HG02840 (cell line): Measurements from ENCODE around the gene TGFBI.

Experiments
- ATAC-seq: cut with Tn5 transposase; IDR thresholded peaks from one replicate; pipeline ENCODE4 v1.9.1; 2021; ENCODE audit warnings: mild to moderate bottlenecking, moderate library complexity, moderate number of reproducible peaks; ENCODE audit not compliant: unreplicated experiment, low FRiP score

Gene TGFBI

DNA sequence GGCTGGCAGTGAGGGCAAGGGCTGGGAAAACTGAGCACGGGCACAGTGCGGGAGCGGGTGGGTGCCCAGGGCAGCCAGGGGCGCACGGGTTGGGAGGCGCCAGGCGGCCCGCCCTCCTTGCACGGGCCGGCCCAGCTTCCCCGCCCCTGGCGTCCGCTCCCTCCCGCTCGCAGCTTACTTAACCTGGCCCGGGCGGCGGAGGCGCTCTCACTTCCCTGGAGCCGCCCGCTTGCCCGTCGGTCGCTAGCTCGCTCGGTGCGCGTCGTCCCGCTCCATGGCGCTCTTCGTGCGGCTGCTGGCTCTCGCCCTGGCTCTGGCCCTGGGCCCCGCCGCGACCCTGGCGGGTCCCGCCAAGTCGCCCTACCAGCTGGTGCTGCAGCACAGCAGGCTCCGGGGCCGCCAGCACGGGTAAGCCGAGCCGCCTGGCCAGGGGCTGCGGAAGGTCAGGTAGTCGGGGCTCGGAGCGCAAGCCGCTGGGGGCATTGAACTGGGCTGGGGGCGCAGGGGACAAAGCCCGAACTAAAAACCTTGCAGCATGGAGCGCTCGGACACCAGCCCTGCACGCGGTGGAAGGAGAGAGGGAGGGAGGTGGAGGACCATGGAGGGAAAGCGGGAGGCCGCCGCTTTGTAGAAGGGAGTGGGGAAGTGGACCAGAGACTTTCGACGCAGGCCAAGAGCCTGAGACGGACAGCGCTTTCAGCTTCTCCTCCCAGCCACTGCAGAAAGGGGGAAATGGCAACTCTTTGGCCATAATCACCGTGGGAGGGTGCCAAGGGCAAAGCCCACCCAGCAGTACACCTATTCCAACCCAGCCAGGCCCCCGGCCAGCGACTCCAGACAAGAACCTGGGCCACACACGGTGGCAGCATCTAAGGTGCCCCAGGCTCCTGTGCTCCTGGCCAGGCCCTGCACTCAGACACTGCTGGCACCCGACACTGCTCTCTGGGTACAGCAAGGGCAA, at the start of gene TGFBI:
Gene TGFBI (plus strand): TSS at position 207 of the 961 bp plus-strand sequence. CDS start 68 bp downstream, at position 275.
- ATAC-seq: no peak

DNA sequence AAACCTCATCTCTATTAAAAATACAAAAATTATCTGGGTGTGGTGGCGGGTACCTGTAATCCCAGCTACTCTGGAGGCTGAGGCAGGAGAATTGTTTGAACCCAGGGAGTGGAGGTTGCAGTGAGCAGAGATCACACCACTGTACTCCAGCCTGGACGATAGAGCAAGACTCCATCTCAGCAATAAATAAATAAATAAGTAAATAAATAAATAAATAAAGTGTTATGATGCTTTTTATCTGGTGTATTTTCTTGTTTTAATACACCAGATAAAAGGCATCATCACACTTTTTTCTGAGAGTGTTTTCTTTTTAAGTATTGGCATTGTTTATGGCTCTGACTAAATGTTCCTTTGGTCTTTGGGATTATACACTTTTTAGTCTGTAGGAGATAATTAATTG, 49.8 kb upstream of the TGFBI start:
- no peak for ATAC-seq

DNA sequence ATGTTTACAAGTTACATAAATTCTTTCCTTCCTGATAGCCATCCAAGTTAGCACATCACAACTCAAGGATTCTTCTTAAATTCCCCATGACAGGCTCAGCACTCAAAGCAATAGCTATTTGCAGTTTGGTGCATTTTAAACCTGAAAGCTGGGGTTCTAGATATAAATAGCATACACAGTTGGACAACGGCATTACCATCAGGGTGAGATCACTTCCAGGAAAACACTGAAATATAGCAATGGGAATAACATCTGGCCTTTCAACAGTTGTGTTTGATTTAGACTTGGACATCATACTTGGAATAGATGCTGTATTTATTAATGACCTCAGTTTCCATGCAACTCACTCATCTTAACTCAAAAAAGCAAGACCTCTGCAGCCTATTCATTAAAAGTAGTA, 49.3 kb upstream of the TGFBI start:
- ATAC-seq: no peak

DNA sequence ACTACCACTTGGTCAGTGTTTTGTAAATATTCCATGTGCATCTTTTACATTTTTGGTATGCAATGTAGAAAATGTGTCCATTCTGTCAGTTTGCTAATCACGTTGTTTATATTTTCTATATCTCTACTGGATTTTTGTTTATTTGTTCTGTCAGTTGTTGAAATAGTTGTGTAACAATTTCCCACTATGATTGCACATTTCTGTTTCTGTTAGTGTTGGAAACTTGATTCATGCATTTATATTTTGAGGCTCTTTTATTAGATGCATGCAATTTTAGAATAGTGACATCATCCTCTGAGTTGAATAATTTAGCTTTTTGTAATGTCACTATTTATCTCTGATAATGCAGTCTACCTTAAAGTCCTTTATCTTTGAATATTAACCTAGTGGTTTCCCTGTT, 48.2 kb upstream of the TGFBI start:
- ATAC-seq: no peak

DNA sequence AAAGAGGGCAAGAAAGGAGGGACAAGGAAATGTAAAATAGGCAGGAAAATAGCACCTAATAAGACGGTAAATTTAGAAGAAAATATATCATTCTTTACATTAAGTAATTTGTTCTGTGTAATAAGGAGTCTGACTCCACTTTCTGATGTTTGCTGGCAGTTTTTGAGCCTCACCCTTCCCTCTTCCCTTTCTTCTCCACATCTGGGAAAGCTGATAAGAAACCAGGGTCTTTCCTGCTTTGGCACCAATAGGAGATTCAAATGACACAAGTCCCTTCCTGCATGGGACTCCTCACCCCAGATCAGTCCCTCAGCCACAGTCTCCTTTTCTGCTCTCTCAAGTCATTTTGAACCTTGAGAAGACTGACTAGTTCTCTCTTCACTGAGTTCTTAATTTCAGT, 42.8 kb upstream of the TGFBI start:
- no peak for ATAC-seq

DNA sequence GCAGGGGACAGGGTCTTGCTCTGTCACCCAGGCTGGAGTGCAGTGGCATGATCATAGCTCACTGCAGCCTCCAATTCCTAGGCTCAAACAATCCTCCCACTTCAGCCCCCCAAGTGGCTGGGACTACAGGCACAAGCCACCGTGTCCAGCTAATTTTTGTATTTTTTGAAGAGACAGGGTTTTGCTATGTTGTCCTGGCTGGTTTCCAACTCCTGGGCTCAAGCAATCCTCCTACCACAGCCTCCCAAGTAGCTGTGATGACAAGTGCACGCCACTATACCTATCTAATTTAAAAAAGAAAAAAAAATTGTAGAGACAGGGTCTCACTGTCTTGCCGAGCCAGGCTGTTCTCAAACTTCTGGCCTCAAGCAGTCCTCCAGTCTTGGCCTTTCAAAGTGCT, 42.4 kb upstream of the TGFBI start:
- ATAC-seq: no peak

DNA sequence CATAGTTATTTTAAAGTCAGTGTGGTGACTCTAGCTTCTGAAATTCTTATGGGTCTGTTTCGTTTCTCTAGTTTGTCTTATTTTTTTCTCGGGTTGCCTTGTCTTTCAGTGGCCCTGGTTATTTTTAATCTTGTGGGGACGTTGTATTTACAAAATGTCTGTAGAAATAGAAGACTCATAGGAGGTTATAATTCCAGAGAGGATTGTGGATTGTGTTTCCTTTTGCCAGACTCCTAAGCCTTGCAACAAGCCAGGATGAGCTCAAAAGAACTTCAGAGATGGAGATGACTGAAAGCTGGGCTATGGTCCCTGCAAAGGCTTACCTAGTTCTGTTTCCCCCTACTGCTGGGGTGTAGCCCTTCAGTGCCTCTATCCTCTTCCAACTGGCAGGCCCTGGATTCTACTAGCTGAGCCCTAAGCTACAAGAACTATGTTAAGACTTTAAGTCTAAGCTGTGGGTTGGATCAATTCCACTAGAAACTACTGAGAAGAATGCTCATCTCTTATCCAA, 41.8 kb upstream of the TGFBI start:
- no peak for ATAC-seq

DNA sequence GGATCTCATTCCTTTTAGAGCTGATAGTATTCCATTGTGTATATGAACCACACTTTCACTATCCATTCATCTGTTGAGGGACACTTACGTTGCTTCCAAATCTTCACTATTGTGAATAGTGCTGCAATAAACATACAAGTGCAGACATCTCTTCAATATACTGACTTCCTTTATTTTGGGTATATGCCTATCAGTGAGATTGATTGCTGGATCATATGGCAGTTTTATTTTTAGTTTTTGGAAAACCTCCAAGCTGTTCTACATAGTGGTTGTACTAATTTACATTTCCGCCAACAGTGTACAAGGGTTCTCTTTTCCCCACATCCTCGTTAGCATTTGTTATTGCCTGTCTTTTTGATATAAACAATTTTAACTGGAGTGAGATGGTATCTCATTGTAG, 40.2 kb upstream of the TGFBI start:
- ATAC-seq: no peak

DNA sequence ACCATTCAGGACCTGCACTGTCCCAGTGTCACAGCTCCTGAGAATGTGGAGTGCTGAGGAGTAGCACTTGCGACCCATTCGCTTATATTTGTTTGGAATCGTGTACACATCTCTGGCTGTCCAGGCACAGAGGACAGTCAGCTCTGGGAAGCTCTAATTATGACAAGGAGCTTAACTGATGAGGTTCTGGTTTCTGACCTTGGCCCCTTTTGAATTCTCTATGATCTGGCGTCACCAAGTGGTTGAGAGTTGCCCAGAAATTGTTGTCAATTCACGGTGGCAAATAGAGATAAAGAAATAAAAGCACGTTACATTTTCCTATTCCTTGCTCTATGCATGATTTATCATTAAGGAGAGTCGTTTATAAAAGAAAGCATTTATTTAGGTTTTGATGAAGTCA, 39.1 kb upstream of the TGFBI start:
- no peak for ATAC-seq

DNA sequence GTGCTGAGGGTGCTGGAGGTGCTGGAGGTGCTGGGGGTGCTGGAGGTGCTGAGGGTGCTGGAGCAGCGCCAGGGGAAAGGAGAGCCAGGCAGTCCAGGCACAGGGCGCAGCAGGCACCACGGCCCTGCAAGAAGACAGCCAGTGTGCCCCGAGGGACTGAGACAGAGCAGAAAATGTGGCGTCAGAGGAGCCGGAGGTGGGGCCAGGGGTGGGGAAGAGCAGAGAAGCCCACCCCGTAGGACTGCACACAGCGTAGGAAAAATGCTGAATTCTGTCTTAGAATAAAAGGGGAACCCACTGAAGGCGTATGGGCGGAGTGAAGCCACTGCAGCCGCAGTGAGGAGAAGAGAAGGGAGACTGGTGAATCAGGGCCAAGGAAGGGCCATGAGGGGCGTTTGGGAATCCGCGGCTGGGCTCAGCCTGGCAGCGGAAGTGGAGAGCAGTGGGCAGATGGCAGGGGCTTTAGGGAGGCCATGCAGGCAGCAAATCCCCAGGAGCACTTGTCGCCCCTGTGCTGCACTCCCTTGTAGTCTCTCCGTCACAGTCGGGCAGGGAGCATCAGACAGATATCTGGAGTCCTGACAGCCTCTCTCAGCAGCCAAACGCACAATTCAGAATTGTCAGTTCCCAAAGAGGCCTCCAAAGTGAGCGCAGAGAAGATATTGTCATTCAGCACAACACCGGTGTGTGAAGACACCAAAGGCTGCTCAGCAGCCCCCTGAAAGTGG, 38.1 kb upstream of the TGFBI start:
- ATAC-seq: no peak

DNA sequence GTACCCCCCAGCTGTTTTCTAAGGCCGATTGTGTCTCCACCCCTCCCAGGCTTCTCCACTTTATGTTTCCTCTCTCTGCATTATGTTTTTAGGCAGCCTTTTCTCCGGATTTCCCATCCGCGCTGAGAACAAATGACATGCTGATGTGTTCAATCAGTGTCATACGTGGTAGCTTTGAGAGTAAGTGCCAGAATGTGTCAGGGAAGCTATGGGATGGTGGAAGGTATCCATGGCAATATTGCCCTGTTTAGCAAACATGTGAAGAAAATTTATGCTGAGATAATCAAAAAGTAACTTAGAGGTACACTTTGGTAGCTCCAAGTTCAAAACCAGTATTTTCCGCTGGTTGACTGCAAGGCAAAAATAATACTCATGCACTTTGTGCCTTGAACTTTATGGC, 37.4 kb upstream of the TGFBI start:
- ATAC-seq: no peak

DNA sequence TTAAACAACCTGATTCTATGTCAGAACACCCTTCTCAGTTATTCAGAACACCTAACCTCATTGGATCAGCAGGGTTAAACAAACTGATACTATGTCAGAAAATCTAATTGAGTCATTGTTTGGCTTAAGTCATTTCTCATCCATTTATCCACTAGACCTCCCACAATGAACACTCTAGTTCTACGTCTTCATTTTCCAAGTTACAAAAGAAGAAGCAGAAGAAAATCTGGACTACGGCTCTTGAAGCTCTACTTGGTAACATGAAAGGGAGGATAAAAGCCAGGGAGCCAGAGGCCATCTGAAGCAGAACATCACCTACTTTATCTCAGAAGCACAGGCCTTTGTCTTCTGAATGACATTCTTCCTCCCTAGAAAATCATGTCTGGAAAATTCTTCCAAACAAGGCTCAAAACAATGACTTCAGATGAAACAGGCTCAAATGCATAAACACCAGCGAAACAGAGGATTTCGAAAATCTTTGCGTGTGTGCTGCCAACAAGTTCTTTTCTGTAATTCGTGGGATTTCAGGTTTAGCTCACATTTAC, 35.4 kb upstream of the TGFBI start:
- no peak for ATAC-seq

DNA sequence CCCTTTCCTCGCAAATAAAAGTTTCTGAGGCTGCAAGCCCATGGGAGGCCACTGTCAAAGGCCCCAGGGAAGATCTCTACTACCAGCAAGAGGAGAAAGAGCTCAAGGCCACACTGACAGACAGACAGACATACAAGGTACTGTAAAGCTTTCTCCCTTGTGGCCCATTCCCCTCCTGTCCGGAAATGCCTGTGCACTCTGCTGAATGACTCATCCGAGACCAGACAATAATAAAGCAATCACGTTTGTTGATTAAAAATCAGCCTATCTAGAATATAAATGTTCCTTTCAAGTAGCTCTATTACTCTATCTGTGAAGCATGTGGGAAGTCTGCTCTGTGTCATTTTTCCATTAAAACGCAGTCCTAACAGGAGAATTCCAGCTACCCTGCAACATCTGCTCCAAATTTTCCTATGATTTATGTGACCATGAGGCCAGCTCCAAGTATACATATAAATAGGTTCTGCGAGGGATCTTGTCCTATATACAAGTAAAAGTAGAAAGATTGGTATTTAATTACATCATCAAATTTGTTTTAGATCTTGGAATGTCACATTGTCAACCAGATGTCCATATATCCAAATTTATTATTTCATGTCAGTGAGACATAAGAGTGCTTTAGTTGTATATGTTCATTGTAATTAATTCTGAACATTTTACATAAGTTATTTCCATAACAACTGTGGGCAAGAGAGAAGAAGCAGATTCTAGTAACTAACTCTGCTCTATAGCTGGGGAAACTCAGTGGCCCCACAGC, 34.7 kb upstream of the TGFBI start:
- ATAC-seq: no peak

DNA sequence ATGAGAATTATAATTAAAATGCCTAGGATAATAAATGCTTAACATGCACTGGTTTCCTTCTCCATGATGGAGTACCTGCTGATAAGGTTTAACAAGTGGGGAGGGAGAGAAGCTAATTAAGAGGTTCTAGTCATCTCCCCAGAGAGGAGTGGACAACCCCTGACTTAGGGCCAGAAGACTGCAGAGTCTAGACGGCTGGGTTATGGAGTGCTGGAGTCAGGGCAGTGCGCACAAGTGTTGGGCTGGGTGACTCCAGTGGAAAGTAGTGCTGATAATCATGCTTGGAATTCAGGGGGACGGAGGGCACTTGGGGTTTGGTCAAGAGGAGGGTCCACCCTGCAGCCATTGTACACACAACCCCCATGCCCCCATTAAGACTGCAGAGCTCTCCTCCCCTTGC, 32.8 kb upstream of the TGFBI start:
- ATAC-seq: no peak

DNA sequence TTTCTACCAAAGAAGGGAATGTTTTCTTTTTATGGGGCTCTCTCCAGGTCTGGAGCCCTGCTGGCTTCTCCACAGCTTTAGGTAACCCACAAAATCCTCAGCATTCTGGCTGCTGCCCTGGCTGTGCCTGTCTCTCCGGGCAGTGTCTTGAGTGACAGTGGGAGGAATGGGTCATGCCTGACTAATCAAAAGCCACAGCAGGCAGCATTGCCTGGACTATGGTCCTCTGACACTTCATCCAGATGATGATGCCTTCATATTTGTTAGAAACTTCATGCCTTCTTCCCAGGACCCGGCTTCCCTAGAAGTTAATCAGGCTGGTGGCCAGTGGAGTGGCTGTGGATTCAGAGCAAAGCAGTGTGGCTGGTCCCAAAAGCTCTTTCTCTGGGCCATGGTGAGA, 32.2 kb upstream of the TGFBI start:
- no peak for ATAC-seq

DNA sequence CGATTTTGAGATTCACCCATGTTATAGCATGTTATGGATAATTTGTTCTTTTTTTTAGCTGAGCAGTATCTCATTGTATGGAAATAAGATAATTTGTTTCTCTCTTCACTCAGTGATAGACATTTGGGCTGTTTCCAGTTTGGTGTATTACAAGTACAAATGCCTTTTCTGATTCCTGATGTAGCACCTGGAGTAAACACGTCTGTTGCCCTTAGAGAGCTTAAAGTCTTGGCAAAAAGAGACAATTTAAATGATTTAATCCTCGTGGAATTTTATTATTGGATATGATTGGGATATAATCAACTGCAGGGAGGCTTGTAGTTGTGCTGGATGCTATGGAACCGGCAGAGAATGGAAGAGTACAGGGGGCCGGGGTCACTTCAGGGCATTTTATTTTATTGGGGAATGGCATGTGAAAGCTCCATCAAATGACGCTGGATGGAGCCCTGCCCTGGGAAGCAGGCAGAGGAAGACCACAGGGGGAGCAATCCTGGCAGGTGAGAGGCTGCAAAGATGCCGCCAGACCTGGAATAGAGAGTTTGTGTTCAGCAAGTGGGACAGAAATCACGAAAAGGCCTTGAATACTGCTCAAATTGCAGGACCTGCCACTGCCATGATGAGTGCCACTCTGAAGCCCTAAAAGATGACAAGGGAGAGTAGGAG, 31.0 kb upstream of the TGFBI start:
- no peak for ATAC-seq

DNA sequence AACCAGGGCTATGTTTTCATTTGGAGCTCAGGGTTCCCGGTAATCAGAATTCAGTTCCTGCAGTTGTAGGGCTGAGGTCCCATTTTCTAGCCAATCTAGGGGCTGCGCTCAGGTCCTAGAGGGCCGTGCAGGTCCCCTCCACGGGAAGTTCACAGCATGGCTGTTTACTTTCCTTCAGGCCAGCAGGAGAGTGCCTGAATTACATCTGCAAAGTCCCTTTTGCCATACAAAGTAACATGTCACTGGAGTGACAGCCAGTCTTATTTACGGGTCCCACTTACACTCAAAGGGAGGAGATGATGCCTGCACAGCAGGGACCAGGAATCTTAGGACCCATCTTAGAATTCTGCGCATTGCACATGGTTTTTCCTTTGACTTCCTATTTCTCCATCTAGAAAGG, 29.9 kb upstream of the TGFBI start:
- no peak for ATAC-seq

DNA sequence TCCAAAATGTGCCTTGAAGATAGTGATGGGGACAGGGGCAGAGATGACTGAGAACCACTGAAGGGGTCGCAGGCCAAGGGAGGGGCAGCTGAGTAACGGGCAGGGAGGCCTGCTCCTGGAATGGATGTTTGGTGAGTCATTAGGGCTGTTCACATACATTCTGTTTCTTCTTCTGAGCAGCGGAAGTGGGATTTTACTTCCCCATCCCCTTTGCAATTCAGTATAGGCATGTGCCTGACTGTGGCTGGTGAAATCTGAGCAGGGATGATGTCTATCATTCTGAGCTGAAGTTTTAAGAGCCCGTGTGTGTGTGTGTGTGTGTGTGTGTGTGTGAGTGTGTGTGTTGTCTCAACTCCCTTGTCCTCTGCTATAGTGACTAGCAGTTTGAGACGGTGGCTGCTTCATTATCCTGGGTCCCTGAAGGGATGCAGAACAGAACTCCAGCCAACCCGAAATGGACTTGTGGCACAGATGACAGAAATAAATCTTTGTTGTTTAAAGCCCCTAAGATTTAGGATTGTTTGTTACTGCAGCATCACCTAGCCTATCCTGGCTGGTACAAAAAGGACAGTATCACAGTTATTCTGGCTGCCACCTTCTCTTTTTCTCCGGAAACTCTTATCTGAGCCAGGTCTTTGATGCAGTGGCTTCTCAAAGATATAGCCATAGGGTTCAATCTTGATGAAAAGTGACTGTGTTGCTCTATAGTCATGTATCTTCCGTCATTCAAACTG, 29.2 kb upstream of the TGFBI start:
- ATAC-seq: no peak

DNA sequence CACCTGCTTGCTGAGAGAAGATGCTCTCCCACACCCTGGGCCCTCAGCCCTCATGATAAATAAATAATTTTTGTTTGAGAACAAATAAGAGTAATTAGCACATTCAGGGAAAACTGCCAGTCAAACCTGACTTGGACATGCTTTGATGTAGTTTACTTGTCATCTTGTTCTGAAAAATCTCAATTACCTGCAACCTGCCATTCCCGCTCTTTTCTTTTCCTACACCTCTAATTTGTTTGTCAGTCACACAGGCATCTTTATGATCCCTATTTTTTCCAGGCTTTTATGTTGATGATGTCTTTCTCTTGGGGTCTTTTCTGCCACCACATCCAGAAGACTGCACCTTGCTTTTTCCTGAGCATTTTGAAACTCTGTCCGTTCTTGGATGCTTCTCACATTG, 28.6 kb upstream of the TGFBI start:
- no peak for ATAC-seq
